ENCODE results near the gene ARID1B. TPM values are rescaled to one million over a fixed set of nuclear protein-coding genes. Genes with fewer than 3 reads are reported as not detected.

The ARID1B gene
- total RNA-seq, 2 donors from 2014 or later, result 62.9 to 71.6 TPM

GRCh38 chr6:157079277-157079676 lies 302.1 kb downstream of the ARID1B start:
- Mint-ChIP-seq H3K9me3 (no peaks in the 10 kb centered on the region), H3K36me3 (ENCODE audit: insufficient read depth in 2 of 2) (peaks cover 0 to 3% of the 10 kb centered on the region in 2 donors), H3K27ac (peak overlapping the region; percentile 57), H3K4me1 (ENCODE audit: low read depth) (peaks cover 55% of the 10 kb centered on the region), H3K27me3 (ENCODE audit: low read depth) (no peaks in the 10 kb centered on the region), H3K4me3 (no peak overlapping the region)
- DNase-seq, result no peak
- no peak for ATAC-seq (replicated peaks in 1 of 2)

GRCh38 chr6:157079771-157080170 lies 302.6 kb downstream of the ARID1B start:
- H3K4me1 Mint-ChIP-seq (ENCODE audit: low read depth), result peaks cover 50% of the 10 kb centered on the region

GRCh38 chr6:157080986-157081391 lies 303.8 kb downstream of the ARID1B start:
- H3K4me3 Mint-ChIP-seq, result no peak overlapping the region
- peaks cover 0 to 7% of the 10 kb centered on the region in 2 donors for H3K36me3 Mint-ChIP-seq (ENCODE audit: insufficient read depth in 2 of 2)
- peaks cover 38% of the 10 kb centered on the region for H3K4me1 Mint-ChIP-seq (ENCODE audit: low read depth)
- no peak overlapping the region for H3K27ac Mint-ChIP-seq
- ATAC-seq (replicated peaks in 1 of 2) (no peak), DNase-seq (no peak)
- H3K9me3 Mint-ChIP-seq, result no peaks in the 10 kb centered on the region
- no peaks in the 10 kb centered on the region for H3K27me3 Mint-ChIP-seq (ENCODE audit: low read depth)

More at GRCh38 chr6:157079771-157080170, 302.6 kb downstream of the ARID1B start:
- Mint-ChIP-seq H3K27ac (no peak overlapping the region), H3K27me3 (ENCODE audit: low read depth) (no peaks in the 10 kb centered on the region), H3K9me3 (no peaks in the 10 kb centered on the region), H3K36me3 (ENCODE audit: insufficient read depth in 2 of 2) (peaks cover 0 to 5% of the 10 kb centered on the region in 2 donors), H3K4me3 (no peak overlapping the region)
- DNase-seq, result no peak
- ATAC-seq (replicated peaks in 1 of 2), result no peak

DNA sequence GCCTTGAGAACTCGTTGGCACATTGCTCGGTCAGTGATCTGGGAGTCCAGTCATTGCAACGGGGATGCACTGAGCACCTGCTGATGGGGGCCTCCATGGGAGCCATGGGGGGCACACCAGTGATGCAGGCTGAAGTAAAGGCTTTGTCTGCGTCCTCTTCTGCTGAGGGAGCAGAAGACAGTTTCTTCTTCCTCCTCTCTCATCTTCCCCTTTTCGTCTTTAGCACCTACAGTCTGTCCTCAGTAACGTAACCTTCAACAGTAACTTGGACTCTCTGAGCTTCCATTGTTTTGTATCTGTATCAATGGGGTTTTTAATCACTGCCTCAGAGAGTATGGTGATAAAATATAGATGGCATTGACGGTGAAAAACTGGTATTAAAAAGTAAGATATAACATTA lies 306.2 kb downstream of the ARID1B start:
- DNase-seq, result no peak
- Mint-ChIP-seq H3K9me3 (no peaks in the 10 kb centered on the region), H3K4me3 (no peak overlapping the region), H3K27ac (no peak overlapping the region), H3K4me1 (ENCODE audit: low read depth) (peaks cover 29% of the 10 kb centered on the region), H3K36me3 (ENCODE audit: insufficient read depth in 2 of 2) (peaks cover 0 to 7% of the 10 kb centered on the region in 2 donors), H3K27me3 (ENCODE audit: low read depth) (no peaks in the 10 kb centered on the region)
- ATAC-seq (replicated peaks in 1 of 2), result no peak

- Mint-ChIP-seq H3K4me1 (ENCODE audit: low read depth) (peaks cover 16% of the 10 kb centered on the region), H3K27me3 (ENCODE audit: low read depth) (no peaks in the 10 kb centered on the region), H3K4me3 (no peak overlapping the region), H3K27ac (no peak overlapping the region), H3K9me3 (no peaks in the 10 kb centered on the region), H3K36me3 (ENCODE audit: insufficient read depth in 2 of 2) (peaks cover 0 to 7% of the 10 kb centered on the region in 2 donors)
- no peak for DNase-seq
- ATAC-seq (replicated peaks in 1 of 2), result no peak
These were observed 309.5 kb downstream of the ARID1B start for GRCh38 chr6:157086632-157087031.

- H3K36me3 Mint-ChIP-seq (ENCODE audit: insufficient read depth in 2 of 2), result peaks cover 0 to 7% of the 10 kb centered on the region in 2 donors
- no peak overlapping the region for H3K27ac Mint-ChIP-seq
- no peaks in the 10 kb centered on the region for H3K9me3 Mint-ChIP-seq
- no peak overlapping the region for H3K4me3 Mint-ChIP-seq
- DNase-seq (no peak), ATAC-seq (replicated peaks in 1 of 2) (no peak)
- no peaks in the 10 kb centered on the region for H3K27me3 Mint-ChIP-seq (ENCODE audit: low read depth)
- peaks cover 11% of the 10 kb centered on the region for H3K4me1 Mint-ChIP-seq (ENCODE audit: low read depth)
These were observed 310.8 kb downstream of the ARID1B start for GRCh38 chr6:157087974-157088373.

GRCh38 chr6:157088841-157089240 lies 311.7 kb downstream of the ARID1B start:
- Mint-ChIP-seq H3K27ac (no peak overlapping the region), H3K4me1 (ENCODE audit: low read depth) (peaks cover 16% of the 10 kb centered on the region), H3K36me3 (ENCODE audit: insufficient read depth in 2 of 2) (peaks cover 0 to 7% of the 10 kb centered on the region in 2 donors), H3K4me3 (no peak overlapping the region), H3K9me3 (no peaks in the 10 kb centered on the region), H3K27me3 (ENCODE audit: low read depth) (no peaks in the 10 kb centered on the region)
- ATAC-seq (replicated peaks in 1 of 2) (no peak), DNase-seq (no peak)

- no peaks in the 10 kb centered on the region for H3K9me3 Mint-ChIP-seq
- DNase-seq (no peak), ATAC-seq (replicated peaks in 1 of 2) (no peak)
- no peak overlapping the region for H3K27ac Mint-ChIP-seq
- no peaks in the 10 kb centered on the region for H3K27me3 Mint-ChIP-seq (ENCODE audit: low read depth)
- H3K4me3 Mint-ChIP-seq, result no peak overlapping the region
- peaks cover 20% of the 10 kb centered on the region for H3K4me1 Mint-ChIP-seq (ENCODE audit: low read depth)
- H3K36me3 Mint-ChIP-seq (ENCODE audit: insufficient read depth in 2 of 2), result peaks cover 0 to 5% of the 10 kb centered on the region in 2 donors
These were observed 312.1 kb downstream of the ARID1B start for GRCh38 chr6:157089258-157089657.

GRCh38 chr6:157089851-157090250 lies 312.7 kb downstream of the ARID1B start:
- ATAC-seq (replicated peaks in 1 of 2) (no peak), DNase-seq (no peak)
- Mint-ChIP-seq H3K4me1 (ENCODE audit: low read depth) (peaks cover 24% of the 10 kb centered on the region), H3K27ac (no peak overlapping the region), H3K27me3 (ENCODE audit: low read depth) (no peaks in the 10 kb centered on the region), H3K36me3 (ENCODE audit: insufficient read depth in 2 of 2) (peaks cover 0 to 2% of the 10 kb centered on the region in 2 donors), H3K4me3 (no peak overlapping the region), H3K9me3 (no peaks in the 10 kb centered on the region)

DNA sequence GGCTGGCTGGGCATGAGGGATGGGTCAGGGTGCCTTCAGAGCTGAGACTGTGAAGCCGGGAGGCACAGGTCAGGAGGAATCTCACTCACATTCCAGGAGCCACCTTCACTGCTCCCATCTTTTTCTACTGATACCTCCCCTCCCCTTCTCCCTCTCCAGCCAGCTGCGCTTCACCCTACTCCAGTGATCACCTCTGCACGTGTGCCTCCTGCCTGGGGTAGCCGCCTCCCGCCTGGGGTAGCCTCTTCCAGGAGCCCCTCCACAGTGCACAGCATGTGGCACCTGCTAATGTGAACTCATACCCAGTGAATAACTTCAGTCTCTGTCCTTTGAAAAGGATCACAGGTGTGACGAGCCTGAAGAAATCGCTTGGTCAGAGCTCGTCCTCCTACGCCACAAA lies 313.6 kb downstream of the ARID1B start:
- no peaks in the 10 kb centered on the region for H3K9me3 Mint-ChIP-seq
- peaks cover 24% of the 10 kb centered on the region for H3K4me1 Mint-ChIP-seq (ENCODE audit: low read depth)
- no peak overlapping the region for H3K27ac Mint-ChIP-seq
- H3K4me3 Mint-ChIP-seq, result no peak overlapping the region
- DNase-seq (no peak), ATAC-seq (replicated peaks in 1 of 2) (no peak)
- no peaks in the 10 kb centered on the region for H3K36me3 Mint-ChIP-seq (ENCODE audit: insufficient read depth in 2 of 2)
- H3K27me3 Mint-ChIP-seq (ENCODE audit: low read depth), result no peaks in the 10 kb centered on the region

DNA sequence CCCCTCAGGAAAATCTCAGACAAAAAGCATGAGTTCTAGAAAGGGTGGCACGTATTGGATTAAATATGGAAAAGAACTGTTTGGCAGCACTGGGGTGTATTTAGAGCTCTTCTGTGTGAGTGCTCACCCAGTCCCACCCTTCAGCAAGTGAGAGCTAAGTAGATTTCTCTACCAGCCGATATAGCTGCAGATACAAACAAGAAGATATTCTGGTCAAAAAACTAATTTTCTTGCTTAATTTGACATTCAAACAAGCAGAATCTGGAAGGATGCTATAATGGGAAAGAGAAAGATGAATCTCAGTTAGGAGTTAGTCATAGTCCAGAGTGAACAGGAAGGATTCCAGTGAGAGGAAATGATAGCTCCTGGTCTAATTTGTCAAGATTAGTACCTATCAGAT lies 314.1 kb downstream of the ARID1B start:
- peaks cover 0 to under 1% of the 10 kb centered on the region in 2 donors for H3K36me3 Mint-ChIP-seq (ENCODE audit: insufficient read depth in 2 of 2)
- no peaks in the 10 kb centered on the region for H3K9me3 Mint-ChIP-seq
- H3K4me1 Mint-ChIP-seq (ENCODE audit: low read depth), result peaks cover 25% of the 10 kb centered on the region
- H3K4me3 Mint-ChIP-seq, result no peak overlapping the region
- ATAC-seq (replicated peaks in 1 of 2) (no peak), DNase-seq (no peak)
- H3K27ac Mint-ChIP-seq, result no peak overlapping the region
- H3K27me3 Mint-ChIP-seq (ENCODE audit: low read depth), result no peaks in the 10 kb centered on the region

DNA sequence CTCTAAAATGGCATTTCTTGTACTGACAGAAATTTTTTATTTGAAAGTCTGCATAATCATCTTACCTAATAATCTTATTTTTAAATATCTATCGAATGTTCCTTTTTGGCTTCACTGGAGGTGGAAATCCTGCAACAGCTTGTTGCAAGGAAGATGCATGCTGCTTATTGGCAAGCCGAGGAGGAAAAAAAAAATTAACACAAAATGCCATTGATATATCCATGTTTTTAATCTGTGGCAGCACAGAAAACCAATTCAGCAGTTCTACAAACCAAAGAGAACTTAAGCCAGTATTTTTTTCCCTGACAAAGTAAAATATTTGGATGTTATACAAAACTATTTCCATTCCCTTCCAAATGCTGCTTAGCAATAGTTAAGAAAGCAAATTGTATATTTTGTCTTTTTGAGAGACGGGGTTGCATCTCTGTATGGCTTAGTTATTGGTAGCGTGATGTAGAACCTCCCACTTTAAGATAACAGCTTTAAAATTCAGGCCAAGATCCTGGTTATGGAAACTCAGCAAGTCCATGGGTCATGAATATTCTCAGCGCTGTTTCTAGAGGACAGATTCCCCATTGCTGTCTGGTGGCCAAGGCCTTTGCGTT lies 314.8 kb downstream of the ARID1B start:
- H3K27ac Mint-ChIP-seq, result no peak overlapping the region
- DNase-seq, result no peak
- H3K4me3 Mint-ChIP-seq, result no peak overlapping the region
- no peaks in the 10 kb centered on the region for H3K27me3 Mint-ChIP-seq (ENCODE audit: low read depth)
- H3K9me3 Mint-ChIP-seq, result no peaks in the 10 kb centered on the region
- peaks cover 22% of the 10 kb centered on the region for H3K4me1 Mint-ChIP-seq (ENCODE audit: low read depth)
- H3K36me3 Mint-ChIP-seq (ENCODE audit: insufficient read depth in 2 of 2), result peaks cover 0 to 2% of the 10 kb centered on the region in 2 donors
- no peak for ATAC-seq (replicated peaks in 1 of 2)

DNA sequence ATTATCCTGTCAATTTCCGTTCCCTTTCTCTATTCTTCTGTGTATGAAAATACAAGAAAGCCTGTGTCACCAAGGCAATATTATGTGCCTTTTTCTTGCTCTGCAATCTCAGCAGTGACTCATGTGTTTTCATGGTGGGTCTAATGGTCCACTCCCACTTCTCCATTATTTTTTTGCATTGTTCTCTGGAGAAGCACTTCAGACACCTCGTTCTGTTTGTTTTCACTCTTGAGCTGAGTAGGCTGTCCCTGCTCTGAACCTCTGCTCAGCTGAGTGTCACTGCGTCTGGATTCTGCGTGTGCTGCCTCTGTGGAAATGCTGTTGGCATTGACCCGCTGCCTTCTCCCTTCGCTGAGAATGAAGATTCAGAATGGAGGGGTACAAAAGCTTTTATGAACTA lies 315.6 kb downstream of the ARID1B start:
- Mint-ChIP-seq H3K9me3 (no peaks in the 10 kb centered on the region), H3K27ac (peak overlapping the region; percentile 5)
- no peak for ATAC-seq (replicated peaks in 1 of 2)

GRCh38 chr6:157093536-157093935 lies 316.4 kb downstream of the ARID1B start:
- no peak overlapping the region for H3K4me3 Mint-ChIP-seq

More for the DNA sequence above, 315.6 kb downstream of the ARID1B start:
- DNase-seq, result no peak
- H3K27me3 Mint-ChIP-seq (ENCODE audit: low read depth), result no peaks in the 10 kb centered on the region
- H3K4me3 Mint-ChIP-seq, result no peak overlapping the region
- peaks cover 0 to 2% of the 10 kb centered on the region in 2 donors for H3K36me3 Mint-ChIP-seq (ENCODE audit: insufficient read depth in 2 of 2)
- peaks cover 26% of the 10 kb centered on the region for H3K4me1 Mint-ChIP-seq (ENCODE audit: low read depth)

More at GRCh38 chr6:157093536-157093935, 316.4 kb downstream of the ARID1B start:
- ATAC-seq (replicated peaks in 1 of 2) (no peak), DNase-seq (no peak)
- H3K27me3 Mint-ChIP-seq (ENCODE audit: low read depth), result no peaks in the 10 kb centered on the region
- peaks cover 0 to 2% of the 10 kb centered on the region in 2 donors for H3K36me3 Mint-ChIP-seq (ENCODE audit: insufficient read depth in 2 of 2)
- H3K4me1 Mint-ChIP-seq (ENCODE audit: low read depth), result peaks cover 31% of the 10 kb centered on the region
- H3K27ac Mint-ChIP-seq, result no peak overlapping the region
- no peaks in the 10 kb centered on the region for H3K9me3 Mint-ChIP-seq
